Erythroblast (primary cell): ENCODE results near the gene GPC3.

ENCODE experiments used
- GATA1 ChIP-seq: IDR thresholded peaks from 2 replicates; pipeline ENCODE4 v1.6.1; 2011; ENCODE audit warnings: low read depth, mild to moderate bottlenecking, control low read depth, low read length, moderate library complexity
- POLR2A ChIP-seq: IDR thresholded peaks from 2 replicates; pipeline ENCODE4 v1.6.1; 2011; ENCODE audit warnings: mild to moderate bottlenecking, low read length

DNA sequence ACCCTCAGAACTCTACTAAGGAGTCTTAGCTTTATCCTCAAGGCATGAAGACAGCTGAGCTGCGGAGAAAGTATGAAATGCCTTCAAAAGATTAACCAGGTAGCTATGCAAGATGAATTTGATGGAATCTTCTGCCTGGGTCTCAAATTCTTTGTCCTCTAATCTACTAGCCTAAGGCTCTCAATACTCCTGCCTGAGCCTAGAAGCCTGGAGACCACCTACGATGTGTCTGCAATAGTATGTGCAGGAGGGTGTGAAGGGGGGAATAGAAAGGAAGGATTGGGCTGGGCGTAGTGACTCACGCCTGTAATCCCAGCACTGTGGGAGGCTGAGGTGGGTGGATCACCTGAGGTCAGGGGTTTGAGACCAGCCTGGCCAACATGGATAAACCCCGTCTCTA is 391.9 kb downstream of the GPC3 start:
- TF ChIP-seq POLR2A (no peak), GATA1 (no peak)
